ENCODE measurements around the gene EGR4.

EGR4 gene

DNA sequence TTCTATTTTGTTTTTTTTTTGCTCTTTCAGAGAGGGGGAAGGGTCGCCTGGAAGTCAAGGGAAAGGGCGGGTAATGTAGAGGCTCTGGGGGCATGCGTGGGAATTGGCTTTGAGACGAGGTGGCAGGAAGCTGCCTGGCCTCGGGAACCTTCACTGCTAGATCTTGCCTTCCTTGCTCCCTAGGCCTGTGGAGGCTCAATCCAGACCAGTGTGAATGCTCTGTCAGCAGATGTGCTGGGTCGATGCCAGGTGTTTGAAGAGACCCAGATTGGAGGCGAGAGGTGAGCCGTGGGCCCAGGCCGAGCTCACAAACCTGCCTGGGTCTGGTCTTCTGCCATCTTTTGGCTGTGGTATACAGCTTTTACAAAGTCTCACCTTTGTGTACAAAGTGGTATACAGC, 43.7 kb downstream of the EGR4 start:
- no peak for DNase-seq (ENCODE audit: low spot score)

DNA sequence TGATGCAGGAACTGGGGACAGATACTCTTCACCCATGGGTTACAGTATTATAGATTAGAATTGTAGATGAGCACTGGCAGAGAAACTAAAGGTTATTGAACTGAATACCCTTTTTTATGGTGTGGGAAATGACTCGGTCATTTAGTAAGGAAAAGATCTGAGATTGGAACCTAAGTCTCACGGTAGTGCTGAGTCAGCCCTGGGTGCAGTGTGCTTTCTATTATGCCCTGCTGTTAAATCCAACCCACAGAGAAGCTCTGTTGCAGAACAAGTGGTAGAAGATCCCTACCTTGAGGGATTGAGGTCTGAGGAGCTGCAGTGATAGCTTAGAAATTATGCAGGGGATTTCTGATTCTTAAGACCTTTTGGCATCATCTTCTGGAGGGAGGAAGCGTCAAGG, 46.5 kb downstream of the EGR4 start:
- DNase-seq (ENCODE audit: low spot score): no peak

DNA sequence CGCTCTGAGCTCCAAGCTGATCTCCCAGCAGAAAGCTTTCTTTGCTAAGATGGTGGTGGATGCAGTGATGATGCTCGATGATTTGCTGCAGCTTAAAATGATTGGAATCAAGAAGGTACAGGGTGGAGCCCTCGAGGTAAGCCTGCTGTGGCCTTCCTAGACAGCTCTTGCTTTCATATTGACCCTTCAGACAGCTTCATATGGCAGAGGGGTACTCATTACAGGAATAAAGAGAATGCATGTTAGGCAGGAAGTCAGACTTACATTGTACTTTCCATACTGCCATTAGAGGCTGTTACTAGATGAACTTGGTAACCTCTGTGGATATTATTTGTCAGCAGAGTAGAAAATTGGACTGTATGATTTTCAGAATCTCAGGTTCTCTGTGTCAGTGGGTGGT, 48.8 kb downstream of the EGR4 start:
- DNase-seq (ENCODE audit: low spot score): no peak

DNA sequence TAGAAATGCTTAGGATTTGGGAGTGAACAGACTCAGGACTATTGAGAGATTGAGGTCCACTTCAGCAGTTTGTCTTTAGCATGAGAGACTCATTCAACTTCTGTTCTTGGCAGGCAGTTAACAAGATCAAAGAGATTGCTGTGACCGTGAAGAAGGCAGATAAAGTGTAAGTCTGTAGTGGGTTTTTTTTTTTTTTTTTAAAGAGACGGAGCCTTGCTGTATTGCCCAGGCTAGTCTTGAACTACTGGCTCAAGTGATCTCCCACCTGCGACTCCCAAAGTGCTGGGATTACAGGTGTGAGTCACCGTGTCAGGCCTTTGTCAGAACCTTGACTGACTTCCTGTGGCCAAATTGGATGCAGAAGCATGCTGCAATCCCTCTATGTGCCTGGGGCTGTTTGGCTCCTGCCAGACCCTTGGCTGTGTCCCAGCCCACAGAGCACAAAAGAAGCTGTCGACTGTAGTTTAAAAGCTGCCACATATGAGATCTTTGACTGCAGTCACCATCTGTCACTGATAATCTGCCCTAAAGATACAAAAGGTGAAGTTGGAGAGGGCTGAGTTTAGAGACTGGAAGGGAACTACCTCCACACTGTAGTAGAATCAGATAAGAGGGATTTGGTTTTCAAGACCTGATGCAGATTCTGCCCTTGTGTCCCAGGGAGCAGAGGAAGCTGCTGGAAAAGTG, 49.3 kb downstream of the EGR4 start:
- no peak for DNase-seq (ENCODE audit: low spot score)
